ENCODE measurements around the gene PPP2R5C.
A peak's percentile ranks its signal among the peaks of the same experiment; 100 is the strongest.

PPP2R5C gene

GRCh38 chr14:101856536-101856935 lies 95.0 kb downstream of the PPP2R5C start:
- H4K12ac ChIP-seq (ENCODE audit: low read depth, low read length) = no peak overlapping the region
- H3K4me1 ChIP-seq (ENCODE audit: control insufficient read depth in 1 of 2, insufficient read depth in 2 of 2, low read length in 2 of 2) = peaks cover 0 to 2% of the 10 kb centered on the region in 2 experiments
- no peak overlapping the region for H3K23ac ChIP-seq (ENCODE audit: low read length)
- H3K9ac ChIP-seq (ENCODE audit: low read length) = no peak overlapping the region
- H3K27ac ChIP-seq (ENCODE audit: low read depth, low read length) = no peak overlapping the region
- H3K79me1 ChIP-seq (ENCODE audit: low read length) = no peaks in the 10 kb centered on the region
- no peak overlapping the region for H2BK12ac ChIP-seq (ENCODE audit: low read length)
- H3K18ac ChIP-seq (ENCODE audit: low read length) = no peak overlapping the region
- H2AK5ac ChIP-seq (ENCODE audit: low read length) = no peak overlapping the region
- WGBS (ENCODE audit: extremely low coverage, insufficient coverage, insufficient read length) = no CpG with 5 or more reads among the region's 4 CpGs
- no peak overlapping the region for H3K4me2 ChIP-seq (ENCODE audit: low read length)
- H3K4ac ChIP-seq (ENCODE audit: low read depth, low read length) = no peak overlapping the region
- H4K91ac ChIP-seq (ENCODE audit: low read depth, low read length) = no peak overlapping the region
- H2BK5ac ChIP-seq (ENCODE audit: low read depth, low read length, poor library complexity) = no peak overlapping the region
- H3K27me3 ChIP-seq (ENCODE audit: insufficient read depth, low read length) = no peaks in the 10 kb centered on the region
- peaks cover 4 to 9% of the 10 kb centered on the region in 2 experiments for H3K36me3 ChIP-seq (ENCODE audit: control insufficient read depth in 1 of 2, insufficient read depth in 2 of 2, low read length in 2 of 2)
- H3K79me2 ChIP-seq (ENCODE audit: control insufficient read depth, insufficient read depth, low read length, poor library complexity) = peaks cover under 1% of the 10 kb centered on the region
- no peak overlapping the region for H3K4me3 ChIP-seq (ENCODE audit: low read depth, low read length)
- no peak overlapping the region for H2BK120ac ChIP-seq (ENCODE audit: insufficient read depth, low read length, poor library complexity)
- H4K8ac ChIP-seq (ENCODE audit: low read depth, low read length) = no peak overlapping the region
- DNase-seq = no peak
- no peaks in the 10 kb centered on the region for H3K9me3 ChIP-seq (ENCODE audit: insufficient read depth, low read depth, low read length)
- H3K14ac ChIP-seq (ENCODE audit: low read length) = no peak overlapping the region
- H2AFZ ChIP-seq (ENCODE audit: insufficient read depth, low read length, poor library complexity) = no peak overlapping the region

GRCh38 chr14:101857226-101857625 lies 95.7 kb downstream of the PPP2R5C start:
- no CpG with 5 or more reads among the region's 1 CpG for WGBS (ENCODE audit: extremely low coverage, insufficient coverage, insufficient read length)
- Histone ChIP-seq H3K4me1 (ENCODE audit: control insufficient read depth in 1 of 2, insufficient read depth in 2 of 2, low read length in 2 of 2) (peaks cover 0 to 2% of the 10 kb centered on the region in 2 experiments), H3K23ac (ENCODE audit: low read length) (no peak overlapping the region), H2AK5ac (ENCODE audit: low read length) (no peak overlapping the region), H4K8ac (ENCODE audit: low read depth, low read length) (no peak overlapping the region), H2BK120ac (ENCODE audit: insufficient read depth, low read length, poor library complexity) (no peak overlapping the region), H3K4me2 (ENCODE audit: low read length) (no peak overlapping the region), H3K9ac (ENCODE audit: low read length) (no peak overlapping the region), H3K36me3 (ENCODE audit: control insufficient read depth in 1 of 2, insufficient read depth in 2 of 2, low read length in 2 of 2) (peaks cover 4 to 9% of the 10 kb centered on the region in 2 experiments), H4K12ac (ENCODE audit: low read depth, low read length) (no peak overlapping the region), H4K91ac (ENCODE audit: low read depth, low read length) (no peak overlapping the region), H3K4ac (ENCODE audit: low read depth, low read length) (no peak overlapping the region), H2BK12ac (ENCODE audit: low read length) (no peak overlapping the region), H2AFZ (ENCODE audit: insufficient read depth, low read length, poor library complexity) (no peak overlapping the region), H2BK5ac (ENCODE audit: low read depth, low read length, poor library complexity) (no peak overlapping the region), H3K27ac (ENCODE audit: low read depth, low read length) (no peak overlapping the region), H3K9me3 (ENCODE audit: insufficient read depth, low read depth, low read length) (no peaks in the 10 kb centered on the region), H3K79me2 (ENCODE audit: control insufficient read depth, insufficient read depth, low read length, poor library complexity) (no peaks in the 10 kb centered on the region), H3K14ac (ENCODE audit: low read length) (no peak overlapping the region), H3K18ac (ENCODE audit: low read length) (no peak overlapping the region), H3K27me3 (ENCODE audit: insufficient read depth, low read length) (no peaks in the 10 kb centered on the region), H3K4me3 (ENCODE audit: low read depth, low read length) (no peak overlapping the region), H3K79me1 (ENCODE audit: low read length) (no peaks in the 10 kb centered on the region)
- no peak for DNase-seq

GRCh38 chr14:101858791-101859537 lies 97.5 kb downstream of the PPP2R5C start:
- Histone ChIP-seq H3K9me3 (ENCODE audit: insufficient read depth, low read depth, low read length) (no peaks in the 10 kb centered on the region), H2BK120ac (ENCODE audit: insufficient read depth, low read length, poor library complexity) (no peak overlapping the region), H3K4ac (ENCODE audit: low read depth, low read length) (no peak overlapping the region), H3K4me1 (ENCODE audit: control insufficient read depth in 1 of 2, insufficient read depth in 2 of 2, low read length in 2 of 2) (peaks cover 0 to 2% of the 10 kb centered on the region in 2 experiments), H4K12ac (ENCODE audit: low read depth, low read length) (no peak overlapping the region), H3K27me3 (ENCODE audit: insufficient read depth, low read length) (no peaks in the 10 kb centered on the region), H3K14ac (ENCODE audit: low read length) (no peak overlapping the region), H4K91ac (ENCODE audit: low read depth, low read length) (no peak overlapping the region), H2AK5ac (ENCODE audit: low read length) (no peak overlapping the region), H2BK5ac (ENCODE audit: low read depth, low read length, poor library complexity) (no peak overlapping the region), H3K4me2 (ENCODE audit: low read length) (no peak overlapping the region), H3K18ac (ENCODE audit: low read length) (no peak overlapping the region), H3K79me2 (ENCODE audit: control insufficient read depth, insufficient read depth, low read length, poor library complexity) (no peaks in the 10 kb centered on the region), H3K4me3 (ENCODE audit: low read depth, low read length) (no peak overlapping the region), H4K8ac (ENCODE audit: low read depth, low read length) (no peak overlapping the region), H3K79me1 (ENCODE audit: low read length) (no peaks in the 10 kb centered on the region), H3K27ac (ENCODE audit: low read depth, low read length) (no peak overlapping the region), H2BK12ac (ENCODE audit: low read length) (no peak overlapping the region), H3K9ac (ENCODE audit: low read length) (no peak overlapping the region), H3K23ac (ENCODE audit: low read length) (no peak overlapping the region), H3K36me3 (ENCODE audit: control insufficient read depth in 1 of 2, insufficient read depth in 2 of 2, low read length in 2 of 2) (peaks cover 4 to 9% of the 10 kb centered on the region in 2 experiments), H2AFZ (ENCODE audit: insufficient read depth, low read length, poor library complexity) (no peak overlapping the region)
- no CpG with 5 or more reads among the region's 17 CpGs for WGBS (ENCODE audit: extremely low coverage, insufficient coverage, insufficient read length)
- DNase-seq = peak in 1 of 2 donors; percentile 16

- no peak overlapping the region for H3K27ac ChIP-seq (ENCODE audit: low read depth, low read length)
- H3K79me1 ChIP-seq (ENCODE audit: low read length) = no peaks in the 10 kb centered on the region
- H3K36me3 ChIP-seq (ENCODE audit: control insufficient read depth in 1 of 2, insufficient read depth in 2 of 2, low read length in 2 of 2) = peaks cover 4 to 13% of the 10 kb centered on the region in 2 experiments
- H2BK12ac ChIP-seq (ENCODE audit: low read length) = no peak overlapping the region
- DNase-seq = no peak
- no peaks in the 10 kb centered on the region for H3K9me3 ChIP-seq (ENCODE audit: insufficient read depth, low read depth, low read length)
- H4K91ac ChIP-seq (ENCODE audit: low read depth, low read length) = no peak overlapping the region
- H3K27me3 ChIP-seq (ENCODE audit: insufficient read depth, low read length) = no peaks in the 10 kb centered on the region
- H3K18ac ChIP-seq (ENCODE audit: low read length) = no peak overlapping the region
- H2BK5ac ChIP-seq (ENCODE audit: low read depth, low read length, poor library complexity) = no peak overlapping the region
- no peak overlapping the region for H3K4me3 ChIP-seq (ENCODE audit: low read depth, low read length)
- no peak overlapping the region for H3K23ac ChIP-seq (ENCODE audit: low read length)
- no peaks in the 10 kb centered on the region for H3K4me1 ChIP-seq (ENCODE audit: control insufficient read depth in 1 of 2, insufficient read depth in 2 of 2, low read length in 2 of 2)
- H2BK120ac ChIP-seq (ENCODE audit: insufficient read depth, low read length, poor library complexity) = no peak overlapping the region
- H4K12ac ChIP-seq (ENCODE audit: low read depth, low read length) = no peak overlapping the region
- no peak overlapping the region for H2AFZ ChIP-seq (ENCODE audit: insufficient read depth, low read length, poor library complexity)
- H4K8ac ChIP-seq (ENCODE audit: low read depth, low read length) = no peak overlapping the region
- WGBS (ENCODE audit: extremely low coverage, insufficient coverage, insufficient read length) = no CpG with 5 or more reads among the region's 2 CpGs
- H3K9ac ChIP-seq (ENCODE audit: low read length) = no peak overlapping the region
- H2AK5ac ChIP-seq (ENCODE audit: low read length) = no peak overlapping the region
- H3K14ac ChIP-seq (ENCODE audit: low read length) = no peak overlapping the region
- no peaks in the 10 kb centered on the region for H3K79me2 ChIP-seq (ENCODE audit: control insufficient read depth, insufficient read depth, low read length, poor library complexity)
- no peak overlapping the region for H3K4ac ChIP-seq (ENCODE audit: low read depth, low read length)
- no peak overlapping the region for H3K4me2 ChIP-seq (ENCODE audit: low read length)
These were observed 98.0 kb downstream of the PPP2R5C start for GRCh38 chr14:101859538-101859902.
